ENCODE data around the gene CCHCR1. TPM values are rescaled to one million over a fixed set of nuclear protein-coding genes. Genes with fewer than 3 reads are reported as not detected.

The CCHCR1 gene
- total and polyA plus RNA-seq, 2 of the 8 experiments (the other 6 are each of a cell fraction or from before 2014, with no cell fraction given), result 20.9 to 38.0 TPM

DNA sequence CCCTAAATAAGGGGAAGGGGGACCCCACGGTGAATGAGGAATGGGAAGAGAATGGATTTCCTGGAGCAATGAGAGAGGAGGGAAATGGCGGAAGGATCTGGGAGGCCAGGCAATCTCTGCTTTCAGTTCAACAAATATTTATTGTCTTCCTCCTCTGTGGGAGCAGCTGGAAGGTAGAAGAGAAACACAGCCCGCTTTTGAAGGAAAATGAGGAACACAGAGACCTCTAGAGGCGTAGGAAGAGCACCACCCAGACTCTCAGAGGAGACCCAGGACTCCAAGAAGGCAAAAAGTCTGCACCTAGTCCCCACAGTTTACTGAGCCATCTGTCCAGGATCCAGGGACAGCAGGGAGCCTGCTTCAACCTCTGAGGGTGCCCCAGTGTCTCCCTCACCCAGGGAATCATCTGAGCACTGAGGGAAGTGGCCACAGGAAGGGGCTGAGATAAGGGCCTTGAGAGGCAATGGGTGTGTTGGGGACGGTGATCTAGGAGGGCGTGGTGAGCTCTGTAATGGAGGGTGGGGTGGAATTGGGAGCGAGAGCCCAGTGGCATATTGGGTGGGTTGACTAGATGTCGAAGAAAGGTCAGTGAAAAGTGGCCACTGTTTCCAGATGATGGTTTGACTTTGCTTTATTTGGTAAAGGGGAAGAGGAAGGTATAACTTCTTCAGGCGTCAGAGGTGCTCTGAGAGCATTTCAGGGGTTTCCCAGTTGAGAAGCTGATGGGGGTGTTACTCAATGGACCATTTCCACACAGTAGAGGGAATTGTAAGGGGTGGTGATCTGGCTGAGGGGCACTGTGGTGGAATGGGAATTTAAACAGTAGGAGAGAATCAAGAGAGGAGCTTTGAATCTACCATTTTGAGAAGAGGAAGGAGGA is 42.4 kb downstream of the CCHCR1 start:
- H3K4me2 ChIP-seq (ENCODE audit: insufficient read depth in 1 of 2, low read depth in 2 of 2, low read length in 2 of 2), result no peak overlapping the region
- H3K18ac ChIP-seq (ENCODE audit: extremely low read depth, low read length), result peak overlapping the region; percentile 60
- no peak overlapping the region for H4K8ac ChIP-seq (ENCODE audit: extremely low read depth, insufficient read depth, low read length)
- no peak overlapping the region for H3K14ac ChIP-seq (ENCODE audit: insufficient read length)
- TF ChIP-seq SAP30 (IDR thresholded peaks at IDR 0.05; ENCODE audit: insufficient read depth, insufficient replicate concordance, low read length), result no peak
- TF ChIP-seq RAD21 (IDR thresholded peaks at IDR 0.05 in 1 of 2, conservative IDR thresholded peaks at IDR 0.05 in 1 of 2; ENCODE audit: low read depth in 2 of 2, low read length in 2 of 2), result peak in 1 of 2 experiments; percentile 27; a peak in 3 of 4 replicates
- TF ChIP-seq, protein P1, sequence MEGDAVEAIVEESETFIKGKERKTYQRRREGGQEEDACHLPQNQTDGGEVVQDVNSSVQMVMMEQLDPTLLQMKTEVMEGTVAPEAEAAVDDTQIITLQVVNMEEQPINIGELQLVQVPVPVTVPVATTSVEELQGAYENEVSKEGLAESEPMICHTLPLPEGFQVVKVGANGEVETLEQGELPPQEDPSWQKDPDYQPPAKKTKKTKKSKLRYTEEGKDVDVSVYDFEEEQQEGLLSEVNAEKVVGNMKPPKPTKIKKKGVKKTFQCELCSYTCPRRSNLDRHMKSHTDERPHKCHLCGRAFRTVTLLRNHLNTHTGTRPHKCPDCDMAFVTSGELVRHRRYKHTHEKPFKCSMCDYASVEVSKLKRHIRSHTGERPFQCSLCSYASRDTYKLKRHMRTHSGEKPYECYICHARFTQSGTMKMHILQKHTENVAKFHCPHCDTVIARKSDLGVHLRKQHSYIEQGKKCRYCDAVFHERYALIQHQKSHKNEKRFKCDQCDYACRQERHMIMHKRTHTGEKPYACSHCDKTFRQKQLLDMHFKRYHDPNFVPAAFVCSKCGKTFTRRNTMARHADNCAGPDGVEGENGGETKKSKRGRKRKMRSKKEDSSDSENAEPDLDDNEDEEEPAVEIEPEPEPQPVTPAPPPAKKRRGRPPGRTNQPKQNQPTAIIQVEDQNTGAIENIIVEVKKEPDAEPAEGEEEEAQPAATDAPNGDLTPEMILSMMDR (IDR thresholded peaks at IDR 0.05; ENCODE audit: control extremely low read depth in 1 of 3, insufficient read depth in 1 of 3, low read depth in 1 of 3, low read length in 3 of 3), result peak in 2 of 3 experiments; percentile 12 to 35; a peak in 1 of 4 replicates
- no peak for TF ChIP-seq CEBPB (IDR thresholded peaks at IDR 0.05; ENCODE audit: low read depth, low read length)
- no peak for TF ChIP-seq ASH2L (IDR thresholded peaks at IDR 0.05; ENCODE audit: low read length)
- no peak for TF ChIP-seq CHD2 (IDR thresholded peaks at IDR 0.05; ENCODE audit: low read length)
- H3K9me3 ChIP-seq (ENCODE audit: insufficient read depth in 2 of 2, low read depth in 1 of 2, low read length in 1 of 2), result no peaks in the 10 kb centered on the region
- H2BK120ac ChIP-seq (replicated peaks; ENCODE audit: low read depth, low read length), result no peak overlapping the region
- peaks cover 0 to 19% (median 9%) of the 10 kb centered on the region in 4 experiments; a peak in 6 of 7 replicates for H3K4me1 ChIP-seq (replicated peaks in 1 of 4; ENCODE audit: control insufficient read depth in 3 of 4, insufficient read depth in 4 of 4, low read length in 3 of 4)
- H2AFZ ChIP-seq (ENCODE audit: low read length), result peak overlapping the region; percentile 76; the same call in 1 of the 2 replicates
- no peaks in the 10 kb centered on the region for H3K36me3 ChIP-seq (ENCODE audit: control insufficient read depth in 2 of 4, insufficient read depth in 4 of 4, low read length in 3 of 4)
- no peak overlapping the region for H3K27ac ChIP-seq (ENCODE audit: low read depth, low read length)
- H2AK5ac ChIP-seq (ENCODE audit: low read depth, low read length), result no peak overlapping the region
- no peak overlapping the region for H2BK5ac ChIP-seq (ENCODE audit: low read depth, low read length)
- no peak overlapping the region for H3K4me3 ChIP-seq (ENCODE audit: extremely low read depth in 1 of 4, insufficient read depth in 2 of 4, low read depth in 3 of 4, low read length in 4 of 4)
- FAIRE-seq (peak; percentile 72), DNase-seq (ENCODE audit: low read depth in 1 of 2, low spot score in 2 of 2) (no peak)
- H3K23me2 ChIP-seq (ENCODE audit: low read depth, low read length), result no peaks in the 10 kb centered on the region; the same call in 1 of the 2 replicates
- no peak overlapping the region for H3K23ac ChIP-seq (ENCODE audit: insufficient read length)
- H4K91ac ChIP-seq (replicated peaks; ENCODE audit: insufficient read length, low read length), result no peak overlapping the region
- peak overlapping the region; percentile 7; the same call in 1 of the 2 replicates for H2BK20ac ChIP-seq (ENCODE audit: low read length)
- H3K4ac ChIP-seq (replicated peaks; ENCODE audit: insufficient read length, low read depth, low read length), result no peak overlapping the region
- no peaks in the 10 kb centered on the region for H4K20me1 ChIP-seq (replicated peaks in 1 of 2; ENCODE audit: control insufficient read depth in 1 of 2, insufficient read depth in 2 of 2, low read length in 2 of 2)
- no peaks in the 10 kb centered on the region for H3K79me1 ChIP-seq (ENCODE audit: low read depth, low read length)
- H2BK15ac ChIP-seq (ENCODE audit: low read length), result 0 out of 2 replicates have a peak overlapping the region, but pooled peaks have one; percentile 61
- no peak overlapping the region for H3K9ac ChIP-seq (replicated peaks in 1 of 4; ENCODE audit: extremely low read depth in 1 of 4, low read depth in 3 of 4, low read length in 3 of 4)
- peak overlapping the region; percentile 62; the same call in 1 of the 2 replicates for H2BK12ac ChIP-seq (ENCODE audit: low read depth, low read length)
- no peak overlapping the region for H4K5ac ChIP-seq (ENCODE audit: insufficient read length, low read depth, low read length)
- H3K79me2 ChIP-seq (ENCODE audit: control insufficient read depth in 1 of 2, insufficient read depth in 2 of 2, low read length in 2 of 2), result no peaks in the 10 kb centered on the region
- peaks cover 0 to 9% (median under 1%) of the 10 kb centered on the region in 4 experiments; a peak in 2 of 7 replicates for H3K27me3 ChIP-seq (replicated peaks in 1 of 4; ENCODE audit: control insufficient read depth in 3 of 4, extremely low read depth in 1 of 4, insufficient read depth in 3 of 4, low read length in 3 of 4)
- POLR2A ChIA-PET (ENCODE audit: partially characterized antibody), result interaction anchor here (1.0 to 68.5 kb wide), 4 partner anchors 9 to 53 kb away, joined by 3 to 2251 read pairs (median 4); partner anchors contain the start of genes CCHCR1, POU5F1, PSORS1C2 and TCF19
- no peak overlapping the region for H3K56ac ChIP-seq (replicated peaks; ENCODE audit: insufficient read length, low read depth, low read length)
- CTCF ChIA-PET (ENCODE audit: partially characterized antibody), result interaction anchor here (0.7 to 10.6 kb wide), 11 partner anchors 13 to 282 kb away, joined by 3 to 187 read pairs (median 4); no protein-coding TSS in a partner anchor
- WGBS, 2 experiments (ENCODE audit: extremely low coverage in 1 of 2, insufficient coverage in 1 of 2, insufficient read length in 1 of 2, insufficient replicate concordance in 2 of 2, low coverage in 1 of 2, low lambda C conversion rate in 2 of 2, missing lambda C conversion rate in 1 of 2), result 82% methylated on average over 7 of the region's 9 CpGs; no CpG with 5 or more reads in 1 of the 2 experiments
